SK-N-SH (cell line): ENCODE measurements around the gene FBXW10. TPM values are rescaled to one million over a fixed set of nuclear protein-coding genes. Genes with fewer than 3 reads are reported as not detected.
A peak's percentile ranks its signal among the peaks of the same experiment; 100 is the strongest.
"Not testable (repeated sequence)": the region's sequence is repeated elsewhere in the genome, so short reads cannot be mapped to it uniquely, and the experiment has no call there.

Experiments used
- CTCF ChIA-PET: fragments of 300-600, 350-600 bp; formaldehyde crosslinking; extraction: SDS; loops from one replicate; lab custom pipeline; 2021; lab: Yijun Ruan, JAX
- POLR2A ChIA-PET: fragments of 350-600 bp; sonication (Branson Sonifier 250); formaldehyde crosslinking; extraction: SDS; loops from one replicate; lab custom pipeline; 2020; ENCODE audit warnings: antibody characterized with exemption, inconsistent platforms; lab: Yijun Ruan, JAX
- DNase-seq: peaks from one replicate; pipeline ENCODE4 v3.0.0; 2012
- H2AFZ ChIP-seq: fragments of 200-600 bp; sonication (generic); 2 replicates; pipeline ENCODE4 v1.8.1; 2016; ENCODE audit warnings: antibody characterized with exemption, mild to moderate bottlenecking, low read depth
- H3F3A ChIP-seq: fragments of 200-600 bp; sonication (generic); replicated peaks from 2 replicates; pipeline ENCODE3; 2016; ENCODE audit warnings: antibody characterized with exemption, mild to moderate bottlenecking; ENCODE audit not compliant: insufficient read depth
- H3K27ac ChIP-seq, 2 experiments: fragments of 200-500 bp in 1 of 2; fragments of 200-600 bp in 1 of 2; sonication (Bioruptor generic) in 1 of 2; sonication (generic), shearing (Covaris generic) in 1 of 2; 2 replicates each; pipeline versions ENCODE4 v1.5.1 to v1.6.1; 2014 to 2016; ENCODE audit warnings: low read depth in 2 of 2, inconsistent platforms in 1 of 2, low read length in 1 of 2, mild to moderate bottlenecking in 1 of 2, mixed read lengths in 1 of 2
- H3K27me3 ChIP-seq: fragments of 200-600 bp; sonication (generic), shearing (Covaris generic); 2 replicates; pipeline ENCODE4 v1.6.1; 2016; ENCODE audit warnings: mixed run types; ENCODE audit not compliant: insufficient read depth
- H3K36me3 ChIP-seq, 2 experiments: fragments of 200-500 bp in 1 of 2; fragments of 200-600 bp in 1 of 2; sonication (Bioruptor generic) in 1 of 2; sonication (generic) in 1 of 2; replicated peaks in 1 of 2; 2 replicates each; pipeline versions ENCODE3 to v1.5.1; 2014 to 2016; ENCODE audit warnings: low read length in 1 of 2, mild to moderate bottlenecking in 1 of 2; ENCODE audit not compliant: insufficient read depth in 2 of 2, control insufficient read depth in 1 of 2
- H3K4me1 ChIP-seq, 2 experiments: fragments of 200-500 bp in 1 of 2; fragments of 200-600 bp in 1 of 2; sonication (Bioruptor generic) in 1 of 2; sonication (generic), shearing (Covaris generic) in 1 of 2; 2 replicates each; pipeline versions ENCODE4 v1.5.1 to v1.6.1; 2014 to 2016; ENCODE audit warnings: low read depth in 1 of 2, low read length in 1 of 2, mixed run types in 1 of 2; ENCODE audit not compliant: insufficient read depth in 2 of 2, control insufficient read depth in 1 of 2
- H3K4me2 ChIP-seq: fragments of 200-600 bp; sonication (generic), shearing (Covaris generic); 2 replicates; pipeline ENCODE4 v1.6.1; 2017; ENCODE audit warnings: mixed run types
- H3K4me3 ChIP-seq, 2 experiments: fragments of 200-500 bp in 1 of 2; fragments of 200-600 bp in 1 of 2; sonication (Bioruptor generic) in 1 of 2; sonication (generic), shearing (Covaris generic) in 1 of 2; 2 replicates each; pipeline versions ENCODE4 v1.5.1 to v1.8.1; 2014 to 2016; ENCODE audit warnings: low read depth in 2 of 2, inconsistent platforms in 1 of 2, low read length in 1 of 2, mild to moderate bottlenecking in 1 of 2, mixed read lengths in 1 of 2, moderate library complexity in 1 of 2
- H3K79me2 ChIP-seq: fragments of 200-600 bp; sonication (generic); 2 replicates; pipeline ENCODE4 v1.8.1; 2017; ENCODE audit warnings: mild to moderate bottlenecking; ENCODE audit not compliant: insufficient read depth
- H3K9ac ChIP-seq: fragments of 200-600 bp; sonication (generic); 2 replicates; pipeline ENCODE4 v1.6.1; 2017; ENCODE audit warnings: mixed run types
- H3K9me2 ChIP-seq: fragments of 200-600 bp; sonication (generic); 2 replicates; pipeline ENCODE4 v1.6.1; 2017; ENCODE audit warnings: mixed run types
- H3K9me3 ChIP-seq: fragments of 200-600 bp; sonication (generic); 2 replicates; pipeline ENCODE4 v1.6.1; 2017; ENCODE audit warnings: mixed run types, mild to moderate bottlenecking, moderate library complexity
- H4K20me1 ChIP-seq: fragments of 200-600 bp; sonication (generic); 2 replicates; pipeline ENCODE4 v1.6.1; 2017; ENCODE audit warnings: mild to moderate bottlenecking, mixed run types; ENCODE audit not compliant: insufficient read depth
- POLR2AphosphoS5 ChIP-seq: IDR thresholded peaks from 2 replicates; pipeline ENCODE4 v1.6.1; 2012; ENCODE audit warnings: low read depth, low read length
- ZBTB33 ChIP-seq: IDR thresholded peaks from 2 replicates; pipeline ENCODE4 v1.4.0; 2012; ENCODE audit warnings: low read depth, borderline replicate concordance
- WGBS: methylation state at CpG from one replicate; pipeline ENCODE4 v1.1.6; 2017; ENCODE audit warnings: low lambda C conversion rate; 5-methylcytosine and 5-hydroxymethylcytosine counted together
- polyA plus RNA-seq, 3 experiments: library from polyadenylated mRNA; depleted of rRNA; stranded (reverse); fragments of >200 nt; gene quantifications; 2 replicates each; pipeline ENCODE4 v1.2.3, GENCODE V29; 2012

The FBXW10 gene
- polyA plus RNA-seq, 1 of the 3 experiments (the other 2 are of a cell fraction) = 0.02 TPM

DNA sequence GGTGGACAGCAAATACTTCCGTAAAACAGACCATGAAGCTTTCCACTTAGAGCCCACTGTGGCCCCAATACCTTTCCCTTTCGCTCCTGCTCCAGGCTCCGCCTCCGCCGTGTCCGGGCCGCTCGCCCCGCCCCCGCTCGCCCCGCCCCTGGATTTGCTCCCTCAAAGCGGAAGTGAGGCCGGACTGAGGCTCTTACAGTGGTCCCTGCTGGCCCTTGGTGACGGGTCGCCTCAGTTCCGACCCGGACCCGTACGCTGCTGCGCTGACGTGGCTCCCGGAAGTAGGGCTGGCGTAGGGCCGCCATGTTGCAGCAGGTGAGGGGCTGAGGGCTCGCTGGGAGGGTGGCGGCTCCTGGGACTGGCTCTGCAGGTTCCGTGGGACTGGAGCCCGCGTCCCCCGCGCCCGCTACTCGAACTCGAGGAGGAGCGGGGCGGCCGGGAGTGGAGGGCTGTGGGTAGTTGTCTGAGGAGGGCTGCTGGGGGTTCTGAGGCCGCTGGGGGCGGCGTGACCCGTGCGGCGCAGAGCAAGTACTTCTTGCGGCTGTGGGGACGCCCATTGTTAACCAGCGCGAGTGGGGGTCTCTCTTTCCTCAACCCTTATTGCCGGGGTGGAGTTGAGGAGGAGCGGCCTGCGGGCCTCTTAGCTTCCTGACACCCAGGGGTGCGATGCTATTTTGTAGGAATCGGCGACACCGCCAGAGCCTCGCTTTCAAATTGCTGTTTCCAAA lies 37.3 kb downstream of the FBXW10 start, which contains the start of gene TVP23B (continued):
- peak; percentile 34; the same call in 1 of the 2 replicates for TF ChIP-seq ZBTB33
- TF ChIP-seq POLR2AphosphoS5 = peak; percentile 60; the same call in 1 of the 2 replicates

DNA sequence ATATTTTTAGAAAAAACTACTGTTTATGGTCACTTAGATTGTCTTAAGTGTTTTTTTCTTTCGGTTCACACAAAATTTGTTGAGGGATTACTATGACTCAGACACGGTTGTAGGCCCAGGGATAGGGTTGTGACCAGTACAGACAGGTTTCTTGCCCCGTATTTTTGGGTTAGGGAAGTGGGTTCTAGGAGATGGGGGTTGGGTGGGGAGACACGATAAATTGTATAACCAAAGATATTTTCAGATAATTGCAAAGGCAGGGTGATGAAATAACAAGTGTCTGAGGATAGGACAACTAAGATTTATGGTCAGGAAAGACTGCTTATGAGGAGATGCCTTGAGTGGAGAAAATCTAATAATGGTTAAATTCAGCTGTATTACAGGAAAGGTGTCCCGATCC lies 38.0 kb downstream of the FBXW10 start:
- Histone ChIP-seq H3K9ac (peak overlapping the region; percentile 76; the same call in 1 of the 2 replicates), H3K4me2 (peak overlapping the region; percentile 71), H3K4me3 (peak overlapping the region in 1 of 2 experiments; percentile 52; a peak in 2 of 4 replicates), H3K79me2 (peaks cover 43% of the 10 kb centered on the region)
- WGBS = 0% methylated on average over 3 of the region's 5 CpGs
- H3K27ac ChIP-seq, DNase-seq, H3K4me1 ChIP-seq, H3K27me3 ChIP-seq, H2AFZ ChIP-seq, H3F3A ChIP-seq, POLR2A ChIA-PET, CTCF ChIA-PET, H4K20me1 ChIP-seq, H3K9me2 ChIP-seq, H3K9me3 ChIP-seq, H3K36me3 ChIP-seq: not testable (repeated sequence)

- H3K27me3 ChIP-seq, H3K9me3 ChIP-seq, H3K4me2 ChIP-seq, H3K9me2 ChIP-seq, H3K27ac ChIP-seq, DNase-seq, CTCF ChIA-PET, H3K9ac ChIP-seq, H4K20me1 ChIP-seq, POLR2A ChIA-PET, H2AFZ ChIP-seq, H3K4me1 ChIP-seq, H3K4me3 ChIP-seq, H3F3A ChIP-seq: not testable (repeated sequence)
- H3K36me3 ChIP-seq = peaks cover 0 to 11% of the 10 kb centered on the region in 2 experiments
- WGBS = 93% methylated on average over 1 of the region's 1 CpG
- H3K79me2 ChIP-seq = peaks cover 58% of the 10 kb centered on the region
These were observed 42.1 kb downstream of the FBXW10 start for GRCh38 chr17:18785933-18786332.

DNA sequence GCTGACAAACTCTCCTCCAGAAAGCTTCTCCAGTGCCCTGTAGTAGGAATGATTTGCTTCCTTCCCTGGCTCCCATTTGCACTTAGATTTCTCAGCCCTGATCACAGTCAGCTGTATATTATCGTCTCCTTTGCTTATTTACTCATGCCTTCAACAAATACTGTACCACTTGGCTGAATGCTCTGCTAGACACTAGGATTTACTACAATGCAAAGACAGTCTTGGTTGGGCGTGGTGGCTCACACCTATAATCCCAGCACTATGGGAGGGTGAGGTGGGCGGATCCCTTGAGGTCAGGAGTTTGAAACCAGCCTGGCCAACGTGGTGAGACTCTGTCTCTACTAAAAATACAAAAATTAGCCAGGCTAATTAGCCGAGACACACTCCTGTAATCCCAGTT lies 43.0 kb downstream of the FBXW10 start:
- WGBS = 86% methylated on average over 4 of the region's 5 CpGs
- DNase-seq, CTCF ChIA-PET: not testable (repeated sequence)

DNA sequence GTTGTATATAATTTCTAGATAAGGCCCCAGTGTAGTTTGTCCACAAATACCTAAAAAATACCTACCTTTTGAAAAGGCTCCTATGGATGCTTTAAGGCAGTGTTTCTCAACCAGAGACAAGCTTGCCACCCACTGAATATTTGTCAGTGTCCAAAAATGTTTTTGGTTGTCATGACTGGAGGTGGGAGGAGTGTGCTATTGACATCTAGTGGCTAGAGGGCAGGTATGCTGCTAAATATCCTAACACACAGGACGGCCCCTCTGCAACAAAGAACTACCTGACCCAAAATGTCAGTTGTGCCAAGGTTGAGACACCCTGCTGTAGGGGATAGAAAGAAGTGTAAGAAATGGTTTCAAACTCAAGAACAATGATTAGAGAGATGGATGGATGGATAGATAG lies 47.5 kb downstream of the FBXW10 start:
- H3K4me1 ChIP-seq, DNase-seq, H3K9me2 ChIP-seq, H3F3A ChIP-seq, H3K9ac ChIP-seq, H3K4me2 ChIP-seq, H3K4me3 ChIP-seq, H3K27ac ChIP-seq, H2AFZ ChIP-seq, H3K27me3 ChIP-seq, H4K20me1 ChIP-seq, CTCF ChIA-PET, POLR2A ChIA-PET, H3K9me3 ChIP-seq: not testable (repeated sequence)
- 70% methylated on average over 1 of the region's 1 CpG for WGBS
- H3K79me2 ChIP-seq = peaks cover 40% of the 10 kb centered on the region
- H3K36me3 ChIP-seq = peaks cover 0 to 25% of the 10 kb centered on the region in 2 experiments

More for the DNA sequence above, 43.0 kb downstream of the FBXW10 start:
- H3K4me3 ChIP-seq, H3K27ac ChIP-seq, H3K27me3 ChIP-seq, POLR2A ChIA-PET, H3K9ac ChIP-seq, H2AFZ ChIP-seq, H3F3A ChIP-seq, H3K4me1 ChIP-seq, H3K9me2 ChIP-seq, H4K20me1 ChIP-seq, H3K4me2 ChIP-seq, H3K9me3 ChIP-seq: not testable (repeated sequence)
- peaks cover 58% of the 10 kb centered on the region for H3K79me2 ChIP-seq
- peaks cover 0 to 11% of the 10 kb centered on the region in 2 experiments for H3K36me3 ChIP-seq

DNA sequence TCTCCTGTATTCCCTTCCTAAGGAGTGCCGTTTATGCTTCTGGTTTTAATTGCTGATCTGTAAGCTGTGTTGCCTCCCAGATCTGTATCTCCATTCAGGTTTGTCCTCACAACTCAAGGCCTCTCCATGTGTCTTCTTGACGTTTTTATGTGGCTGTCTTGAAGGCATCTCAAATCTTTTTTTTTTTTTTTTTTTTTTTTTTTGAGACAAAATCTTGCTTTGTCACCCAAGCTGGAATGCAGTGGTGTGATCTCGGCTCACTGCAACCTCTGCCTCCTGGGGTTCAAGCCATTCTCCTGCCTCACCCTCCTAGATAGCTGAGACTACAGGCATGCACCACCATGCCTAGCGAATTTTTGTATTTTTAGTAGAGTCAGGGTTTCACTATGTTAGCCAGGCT lies 51.0 kb downstream of the FBXW10 start:
- CTCF ChIA-PET, H3K9ac ChIP-seq, H3K27me3 ChIP-seq, H3K4me1 ChIP-seq, H3K9me2 ChIP-seq, H3F3A ChIP-seq, H2AFZ ChIP-seq, POLR2A ChIA-PET, H3K9me3 ChIP-seq, H4K20me1 ChIP-seq, H3K27ac ChIP-seq, DNase-seq, H3K4me3 ChIP-seq, H3K4me2 ChIP-seq: not testable (repeated sequence)
- H3K79me2 ChIP-seq = peaks cover 24% of the 10 kb centered on the region
- peaks cover 17 to 35% of the 10 kb centered on the region in 2 experiments for H3K36me3 ChIP-seq
- WGBS = 69% methylated on average over 4 of the region's 4 CpGs
